Measurements from ENCODE around the gene TAS2R1.

TAS2R1 gene

DNA sequence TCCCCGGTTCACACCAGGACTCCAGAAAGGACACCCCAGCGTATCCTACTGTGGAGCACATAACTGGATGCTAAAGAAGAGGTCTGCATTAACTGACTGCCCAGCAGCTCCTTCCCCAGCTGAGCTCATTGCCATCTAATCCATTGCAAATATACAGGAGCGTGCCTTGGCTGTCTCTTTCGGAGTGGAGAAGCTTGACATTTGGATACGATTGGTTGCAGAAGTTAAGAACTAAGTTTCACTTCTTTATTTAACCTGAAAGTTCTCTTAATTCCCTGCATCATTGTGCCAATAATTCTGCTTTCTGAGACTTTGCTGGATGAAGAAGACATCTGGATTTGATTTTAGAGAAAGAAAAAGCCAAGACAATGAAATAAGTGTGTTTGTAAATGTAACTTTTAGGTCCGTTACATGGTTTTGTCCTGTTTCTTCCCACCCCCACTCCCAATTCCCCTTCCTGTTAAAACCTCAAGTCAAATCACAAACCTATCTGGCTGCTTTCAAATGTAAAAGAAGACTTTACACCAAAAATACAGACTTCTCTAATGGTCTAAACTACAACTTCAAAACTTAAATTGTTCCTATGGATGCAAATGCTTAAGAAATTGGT is 33.9 kb downstream of the TAS2R1 start:
- Histone ChIP-seq H3K27me3 (replicated peaks; ENCODE audit: control insufficient read depth, insufficient read depth, low read length, poor library complexity, severe bottlenecking) (no peaks in the 10 kb centered on the region), H3K36me3 (ENCODE audit: control insufficient read depth, insufficient read depth, low read length) (no peaks in the 10 kb centered on the region), H3K4me3 (ENCODE audit: insufficient read depth, low read depth, low read length, poor library complexity, severe bottlenecking) (no peak overlapping the region), H3K27ac (ENCODE audit: insufficient read depth, low read length, poor library complexity, severe bottlenecking) (no peak overlapping the region), H3K9me3 (ENCODE audit: control insufficient read depth, low read length) (no peaks in the 10 kb centered on the region), H3K4me1 (ENCODE audit: control insufficient read depth, insufficient read depth, low read length, poor library complexity, severe bottlenecking) (no peaks in the 10 kb centered on the region)
- DNase-seq: no peak

GRCh38 chr5:9594913-9595312 is 35.2 kb downstream of the TAS2R1 start:
- no peak overlapping the region for H3K4me3 ChIP-seq (ENCODE audit: insufficient read depth, low read depth, low read length, poor library complexity, severe bottlenecking)
- H3K9me3 ChIP-seq (ENCODE audit: control insufficient read depth, low read length): no peaks in the 10 kb centered on the region
- H3K4me1 ChIP-seq (ENCODE audit: control insufficient read depth, insufficient read depth, low read length, poor library complexity, severe bottlenecking): no peaks in the 10 kb centered on the region
- no peaks in the 10 kb centered on the region for H3K27me3 ChIP-seq (replicated peaks; ENCODE audit: control insufficient read depth, insufficient read depth, low read length, poor library complexity, severe bottlenecking)
- no peak for DNase-seq
- H3K36me3 ChIP-seq (ENCODE audit: control insufficient read depth, insufficient read depth, low read length): no peaks in the 10 kb centered on the region
- no peak overlapping the region for H3K27ac ChIP-seq (ENCODE audit: insufficient read depth, low read length, poor library complexity, severe bottlenecking)

GRCh38 chr5:9589049-9589835 is 40.9 kb downstream of the TAS2R1 start:
- Histone ChIP-seq H3K9me3 (ENCODE audit: control insufficient read depth, low read length) (no peaks in the 10 kb centered on the region), H3K27me3 (replicated peaks; ENCODE audit: control insufficient read depth, insufficient read depth, low read length, poor library complexity, severe bottlenecking) (no peaks in the 10 kb centered on the region), H3K27ac (ENCODE audit: insufficient read depth, low read length, poor library complexity, severe bottlenecking) (no peak overlapping the region), H3K4me1 (ENCODE audit: control insufficient read depth, insufficient read depth, low read length, poor library complexity, severe bottlenecking) (no peaks in the 10 kb centered on the region), H3K4me3 (ENCODE audit: insufficient read depth, low read depth, low read length, poor library complexity, severe bottlenecking) (no peak overlapping the region), H3K36me3 (ENCODE audit: control insufficient read depth, insufficient read depth, low read length) (no peaks in the 10 kb centered on the region)
- DNase-seq: no peak

- no peaks in the 10 kb centered on the region for H3K4me1 ChIP-seq (ENCODE audit: control insufficient read depth, insufficient read depth, low read length, poor library complexity, severe bottlenecking)
- H3K36me3 ChIP-seq (ENCODE audit: control insufficient read depth, insufficient read depth, low read length): no peaks in the 10 kb centered on the region
- H3K9me3 ChIP-seq (ENCODE audit: control insufficient read depth, low read length): no peaks in the 10 kb centered on the region
- no peak overlapping the region for H3K4me3 ChIP-seq (ENCODE audit: insufficient read depth, low read depth, low read length, poor library complexity, severe bottlenecking)
- no peaks in the 10 kb centered on the region for H3K27me3 ChIP-seq (replicated peaks; ENCODE audit: control insufficient read depth, insufficient read depth, low read length, poor library complexity, severe bottlenecking)
- H3K27ac ChIP-seq (ENCODE audit: insufficient read depth, low read length, poor library complexity, severe bottlenecking): no peak overlapping the region
- no peak for DNase-seq
Measured at GRCh38 chr5:9588254-9588653, 41.9 kb downstream of the TAS2R1 start.

- H3K4me1 ChIP-seq (ENCODE audit: control insufficient read depth, insufficient read depth, low read length, poor library complexity, severe bottlenecking): no peaks in the 10 kb centered on the region
- no peaks in the 10 kb centered on the region for H3K36me3 ChIP-seq (ENCODE audit: control insufficient read depth, insufficient read depth, low read length)
- no peak overlapping the region for H3K27ac ChIP-seq (ENCODE audit: insufficient read depth, low read length, poor library complexity, severe bottlenecking)
- H3K9me3 ChIP-seq (ENCODE audit: control insufficient read depth, low read length): no peaks in the 10 kb centered on the region
- DNase-seq: no peak
- H3K4me3 ChIP-seq (ENCODE audit: insufficient read depth, low read depth, low read length, poor library complexity, severe bottlenecking): no peak overlapping the region
- H3K27me3 ChIP-seq (replicated peaks; ENCODE audit: control insufficient read depth, insufficient read depth, low read length, poor library complexity, severe bottlenecking): no peaks in the 10 kb centered on the region
Measured at GRCh38 chr5:9587135-9587534, 43.0 kb downstream of the TAS2R1 start.

GRCh38 chr5:9582406-9582805 is 47.7 kb downstream of the TAS2R1 start:
- no peaks in the 10 kb centered on the region for H3K4me1 ChIP-seq (ENCODE audit: control insufficient read depth, insufficient read depth, low read length, poor library complexity, severe bottlenecking)
- no peak overlapping the region for H3K4me3 ChIP-seq (ENCODE audit: insufficient read depth, low read depth, low read length, poor library complexity, severe bottlenecking)
- no peak overlapping the region for H3K27ac ChIP-seq (ENCODE audit: insufficient read depth, low read length, poor library complexity, severe bottlenecking)
- H3K27me3 ChIP-seq (replicated peaks; ENCODE audit: control insufficient read depth, insufficient read depth, low read length, poor library complexity, severe bottlenecking): no peaks in the 10 kb centered on the region
- DNase-seq: no peak
- no peaks in the 10 kb centered on the region for H3K36me3 ChIP-seq (ENCODE audit: control insufficient read depth, insufficient read depth, low read length)
- no peaks in the 10 kb centered on the region for H3K9me3 ChIP-seq (ENCODE audit: control insufficient read depth, low read length)

All from effector memory CD4-positive, alpha-beta T cell (primary cell).